ENCODE measurements around the gene EIF4B. TPM values are rescaled to one million over a fixed set of nuclear protein-coding genes. Genes with fewer than 3 reads are reported as not detected.

Gene EIF4B
- total and polyA plus RNA-seq, 2 experiments from 2014 or later, result 141 to 584 TPM

DNA sequence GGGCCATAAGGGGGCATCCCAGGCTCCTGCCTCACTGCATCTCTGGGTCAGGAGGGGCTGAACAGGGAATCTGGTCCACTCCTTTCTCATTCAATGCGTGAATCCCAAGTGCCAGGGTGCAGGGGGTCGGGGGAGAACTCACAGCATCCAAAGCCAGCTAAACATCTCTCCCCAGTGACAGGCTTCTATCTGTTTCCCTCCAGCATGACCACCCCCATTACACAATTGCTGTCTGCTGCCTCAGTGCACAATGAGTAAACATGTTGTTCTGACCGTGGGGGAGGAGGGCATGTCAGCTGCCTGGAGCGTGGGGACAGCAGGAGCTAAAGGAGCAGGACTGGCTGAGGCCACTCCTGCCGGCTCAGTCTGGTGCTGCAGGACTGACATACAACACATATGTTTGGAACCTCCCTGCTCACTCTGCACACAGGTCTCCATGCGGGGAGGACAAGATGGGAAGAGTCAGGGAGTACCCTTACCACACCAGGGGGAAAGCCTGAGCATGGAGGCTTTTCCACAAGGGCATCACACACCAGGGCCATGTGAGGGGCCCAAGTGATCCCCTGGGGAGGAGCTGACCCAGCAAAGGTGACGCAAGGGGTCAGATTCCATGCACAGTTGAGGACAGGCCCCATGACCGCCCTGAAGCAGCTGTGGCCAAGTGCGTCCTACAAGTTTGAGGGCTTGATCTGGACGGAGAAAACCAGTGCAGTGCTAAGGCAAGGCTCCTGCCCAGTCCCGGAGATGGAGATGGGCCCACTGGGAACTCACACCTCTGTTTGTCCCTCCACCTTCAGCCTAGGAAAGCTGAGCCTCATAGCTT is 45.0 kb downstream of the EIF4B start:
- H3K4me1 Mint-ChIP-seq, result peaks cover 47% of the 10 kb centered on the region
- Histone ChIP-seq H3K4me1 (ENCODE audit: insufficient read depth) (peaks cover 54% of the 10 kb centered on the region), H2AFZ (no peak overlapping the region), H3K9me2 (ENCODE audit: insufficient read depth) (no peaks in the 10 kb centered on the region), H3K36me3 (ENCODE audit: insufficient read depth) (no peaks in the 10 kb centered on the region), H4K20me1 (replicated peaks; ENCODE audit: insufficient read depth) (peaks cover 16% of the 10 kb centered on the region), H3F3A (replicated peaks; ENCODE audit: low read depth) (peaks cover 38% of the 10 kb centered on the region), H3K79me2 (replicated peaks; ENCODE audit: insufficient read depth) (peaks cover 16% of the 10 kb centered on the region; the same call in 1 of the 2 replicates), H3K4me3 (peak overlapping the region; percentile 64; the same call in 1 of the 2 replicates), H3K27ac (ENCODE audit: low read depth) (no peak overlapping the region), H3K27me3 (ENCODE audit: insufficient read depth) (peaks cover 1% of the 10 kb centered on the region; the same call in 1 of the 2 replicates), H3K4me2 (peak overlapping the region; percentile 89)
- H3K9me3 Mint-ChIP-seq, result no peaks in the 10 kb centered on the region; the same call in 2 of the 3 replicates
- ATAC-seq (no peak), DNase-seq (ENCODE audit: low spot score) (no peak)
- H3K27me3 Mint-ChIP-seq (ENCODE audit: insufficient read depth, low read depth, poor library complexity), result peaks cover 32% of the 10 kb centered on the region
- TF ChIP-seq, protein P1, sequence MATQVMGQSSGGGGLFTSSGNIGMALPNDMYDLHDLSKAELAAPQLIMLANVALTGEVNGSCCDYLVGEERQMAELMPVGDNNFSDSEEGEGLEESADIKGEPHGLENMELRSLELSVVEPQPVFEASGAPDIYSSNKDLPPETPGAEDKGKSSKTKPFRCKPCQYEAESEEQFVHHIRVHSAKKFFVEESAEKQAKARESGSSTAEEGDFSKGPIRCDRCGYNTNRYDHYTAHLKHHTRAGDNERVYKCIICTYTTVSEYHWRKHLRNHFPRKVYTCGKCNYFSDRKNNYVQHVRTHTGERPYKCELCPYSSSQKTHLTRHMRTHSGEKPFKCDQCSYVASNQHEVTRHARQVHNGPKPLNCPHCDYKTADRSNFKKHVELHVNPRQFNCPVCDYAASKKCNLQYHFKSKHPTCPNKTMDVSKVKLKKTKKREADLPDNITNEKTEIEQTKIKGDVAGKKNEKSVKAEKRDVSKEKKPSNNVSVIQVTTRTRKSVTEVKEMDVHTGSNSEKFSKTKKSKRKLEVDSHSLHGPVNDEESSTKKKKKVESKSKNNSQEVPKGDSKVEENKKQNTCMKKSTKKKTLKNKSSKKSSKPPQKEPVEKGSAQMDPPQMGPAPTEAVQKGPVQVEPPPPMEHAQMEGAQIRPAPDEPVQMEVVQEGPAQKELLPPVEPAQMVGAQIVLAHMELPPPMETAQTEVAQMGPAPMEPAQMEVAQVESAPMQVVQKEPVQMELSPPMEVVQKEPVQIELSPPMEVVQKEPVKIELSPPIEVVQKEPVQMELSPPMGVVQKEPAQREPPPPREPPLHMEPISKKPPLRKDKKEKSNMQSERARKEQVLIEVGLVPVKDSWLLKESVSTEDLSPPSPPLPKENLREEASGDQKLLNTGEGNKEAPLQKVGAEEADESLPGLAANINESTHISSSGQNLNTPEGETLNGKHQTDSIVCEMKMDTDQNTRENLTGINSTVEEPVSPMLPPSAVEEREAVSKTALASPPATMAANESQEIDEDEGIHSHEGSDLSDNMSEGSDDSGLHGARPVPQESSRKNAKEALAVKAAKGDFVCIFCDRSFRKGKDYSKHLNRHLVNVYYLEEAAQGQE (IDR thresholded peaks at IDR 0.05; ENCODE audit: unreplicated experiment), result no peak
- TF ChIP-seq EZH2phosphoT487 (IDR thresholded peaks at IDR 0.05; ENCODE audit: unreplicated experiment) (no peak), POLR2AphosphoS5 (IDR thresholded peaks at IDR 0.05; ENCODE audit: low read depth) (no peak), ZNF331 (CRISPR knock-in tag; IDR thresholded peaks at IDR 0.05; ENCODE audit: low read depth) (no peak), STAT1 (IDR thresholded peaks at IDR 0.05; ENCODE audit: unreplicated experiment) (no peak), NANOG (IDR thresholded peaks at IDR 0.05; ENCODE audit: borderline replicate concordance) (no peak), JUNB (IDR thresholded peaks at IDR 0.05; ENCODE audit: unreplicated experiment) (no peak), ZNF114 (CRISPR knock-in tag; IDR thresholded peaks at IDR 0.05) (no peak), CREB1 (CRISPR knock-in tag; IDR thresholded peaks at IDR 0.05; ENCODE audit: low read depth) (no peak), EZH2 (IDR thresholded peaks at IDR 0.05; ENCODE audit: low read depth, unreplicated experiment) (no peak)
- TF ChIP-seq, protein P2, sequence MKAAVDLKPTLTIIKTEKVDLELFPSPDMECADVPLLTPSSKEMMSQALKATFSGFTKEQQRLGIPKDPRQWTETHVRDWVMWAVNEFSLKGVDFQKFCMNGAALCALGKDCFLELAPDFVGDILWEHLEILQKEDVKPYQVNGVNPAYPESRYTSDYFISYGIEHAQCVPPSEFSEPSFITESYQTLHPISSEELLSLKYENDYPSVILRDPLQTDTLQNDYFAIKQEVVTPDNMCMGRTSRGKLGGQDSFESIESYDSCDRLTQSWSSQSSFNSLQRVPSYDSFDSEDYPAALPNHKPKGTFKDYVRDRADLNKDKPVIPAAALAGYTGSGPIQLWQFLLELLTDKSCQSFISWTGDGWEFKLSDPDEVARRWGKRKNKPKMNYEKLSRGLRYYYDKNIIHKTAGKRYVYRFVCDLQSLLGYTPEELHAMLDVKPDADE (IDR thresholded peaks at IDR 0.05), result no peak
- TF ChIP-seq, protein P3, sequence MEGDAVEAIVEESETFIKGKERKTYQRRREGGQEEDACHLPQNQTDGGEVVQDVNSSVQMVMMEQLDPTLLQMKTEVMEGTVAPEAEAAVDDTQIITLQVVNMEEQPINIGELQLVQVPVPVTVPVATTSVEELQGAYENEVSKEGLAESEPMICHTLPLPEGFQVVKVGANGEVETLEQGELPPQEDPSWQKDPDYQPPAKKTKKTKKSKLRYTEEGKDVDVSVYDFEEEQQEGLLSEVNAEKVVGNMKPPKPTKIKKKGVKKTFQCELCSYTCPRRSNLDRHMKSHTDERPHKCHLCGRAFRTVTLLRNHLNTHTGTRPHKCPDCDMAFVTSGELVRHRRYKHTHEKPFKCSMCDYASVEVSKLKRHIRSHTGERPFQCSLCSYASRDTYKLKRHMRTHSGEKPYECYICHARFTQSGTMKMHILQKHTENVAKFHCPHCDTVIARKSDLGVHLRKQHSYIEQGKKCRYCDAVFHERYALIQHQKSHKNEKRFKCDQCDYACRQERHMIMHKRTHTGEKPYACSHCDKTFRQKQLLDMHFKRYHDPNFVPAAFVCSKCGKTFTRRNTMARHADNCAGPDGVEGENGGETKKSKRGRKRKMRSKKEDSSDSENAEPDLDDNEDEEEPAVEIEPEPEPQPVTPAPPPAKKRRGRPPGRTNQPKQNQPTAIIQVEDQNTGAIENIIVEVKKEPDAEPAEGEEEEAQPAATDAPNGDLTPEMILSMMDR (conservative IDR thresholded peaks at IDR 0.05; ENCODE audit: low read depth in 2 of 2), result no peak
- TF ChIP-seq, protein P4, sequence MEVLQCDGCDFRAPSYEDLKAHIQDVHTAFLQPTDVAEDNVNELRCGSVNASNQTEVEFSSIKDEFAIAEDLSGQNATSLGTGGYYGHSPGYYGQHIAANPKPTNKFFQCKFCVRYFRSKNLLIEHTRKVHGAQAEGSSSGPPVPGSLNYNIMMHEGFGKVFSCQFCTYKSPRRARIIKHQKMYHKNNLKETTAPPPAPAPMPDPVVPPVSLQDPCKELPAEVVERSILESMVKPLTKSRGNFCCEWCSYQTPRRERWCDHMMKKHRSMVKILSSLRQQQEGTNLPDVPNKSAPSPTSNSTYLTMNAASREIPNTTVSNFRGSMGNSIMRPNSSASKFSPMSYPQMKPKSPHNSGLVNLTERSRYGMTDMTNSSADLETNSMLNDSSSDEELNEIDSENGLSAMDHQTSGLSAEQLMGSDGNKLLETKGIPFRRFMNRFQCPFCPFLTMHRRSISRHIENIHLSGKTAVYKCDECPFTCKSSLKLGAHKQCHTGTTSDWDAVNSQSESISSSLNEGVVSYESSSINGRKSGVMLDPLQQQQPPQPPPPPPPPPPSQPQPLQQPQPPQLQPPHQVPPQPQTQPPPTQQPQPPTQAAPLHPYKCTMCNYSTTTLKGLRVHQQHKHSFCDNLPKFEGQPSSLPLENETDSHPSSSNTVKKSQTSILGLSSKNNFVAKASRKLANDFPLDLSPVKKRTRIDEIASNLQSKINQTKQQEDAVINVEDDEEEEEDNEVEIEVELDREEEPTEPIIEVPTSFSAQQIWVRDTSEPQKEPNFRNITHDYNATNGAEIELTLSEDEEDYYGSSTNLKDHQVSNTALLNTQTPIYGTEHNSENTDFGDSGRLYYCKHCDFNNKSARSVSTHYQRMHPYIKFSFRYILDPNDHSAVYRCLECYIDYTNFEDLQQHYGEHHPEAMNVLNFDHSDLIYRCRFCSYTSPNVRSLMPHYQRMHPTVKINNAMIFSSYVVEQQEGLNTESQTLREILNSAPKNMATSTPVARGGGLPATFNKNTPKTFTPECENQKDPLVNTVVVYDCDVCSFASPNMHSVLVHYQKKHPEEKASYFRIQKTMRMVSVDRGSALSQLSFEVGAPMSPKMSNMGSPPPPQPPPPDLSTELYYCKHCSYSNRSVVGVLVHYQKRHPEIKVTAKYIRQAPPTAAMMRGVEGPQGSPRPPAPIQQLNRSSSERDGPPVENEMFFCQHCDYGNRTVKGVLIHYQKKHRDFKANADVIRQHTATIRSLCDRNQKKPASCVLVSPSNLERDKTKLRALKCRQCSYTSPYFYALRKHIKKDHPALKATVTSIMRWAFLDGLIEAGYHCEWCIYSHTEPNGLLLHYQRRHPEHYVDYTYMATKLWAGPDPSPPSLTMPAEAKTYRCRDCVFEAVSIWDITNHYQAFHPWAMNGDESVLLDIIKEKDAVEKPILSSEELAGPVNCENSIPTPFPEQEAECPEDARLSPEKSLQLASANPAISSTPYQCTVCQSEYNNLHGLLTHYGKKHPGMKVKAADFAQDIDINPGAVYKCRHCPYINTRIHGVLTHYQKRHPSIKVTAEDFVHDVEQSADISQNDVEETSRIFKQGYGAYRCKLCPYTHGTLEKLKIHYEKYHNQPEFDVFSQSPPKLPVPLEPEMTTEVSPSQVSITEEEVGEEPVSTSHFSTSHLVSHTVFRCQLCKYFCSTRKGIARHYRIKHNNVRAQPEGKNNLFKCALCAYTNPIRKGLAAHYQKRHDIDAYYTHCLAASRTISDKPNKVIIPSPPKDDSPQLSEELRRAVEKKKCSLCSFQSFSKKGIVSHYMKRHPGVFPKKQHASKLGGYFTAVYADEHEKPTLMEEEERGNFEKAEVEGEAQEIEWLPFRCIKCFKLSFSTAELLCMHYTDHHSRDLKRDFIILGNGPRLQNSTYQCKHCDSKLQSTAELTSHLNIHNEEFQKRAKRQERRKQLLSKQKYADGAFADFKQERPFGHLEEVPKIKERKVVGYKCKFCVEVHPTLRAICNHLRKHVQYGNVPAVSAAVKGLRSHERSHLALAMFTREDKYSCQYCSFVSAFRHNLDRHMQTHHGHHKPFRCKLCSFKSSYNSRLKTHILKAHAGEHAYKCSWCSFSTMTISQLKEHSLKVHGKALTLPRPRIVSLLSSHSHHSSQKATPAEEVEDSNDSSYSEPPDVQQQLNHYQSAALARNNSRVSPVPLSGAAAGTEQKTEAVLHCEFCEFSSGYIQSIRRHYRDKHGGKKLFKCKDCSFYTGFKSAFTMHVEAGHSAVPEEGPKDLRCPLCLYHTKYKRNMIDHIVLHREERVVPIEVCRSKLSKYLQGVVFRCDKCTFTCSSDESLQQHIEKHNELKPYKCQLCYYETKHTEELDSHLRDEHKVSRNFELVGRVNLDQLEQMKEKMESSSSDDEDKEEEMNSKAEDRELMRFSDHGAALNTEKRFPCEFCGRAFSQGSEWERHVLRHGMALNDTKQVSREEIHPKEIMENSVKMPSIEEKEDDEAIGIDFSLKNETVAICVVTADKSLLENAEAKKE (CRISPR knock-in tag; IDR thresholded peaks at IDR 0.05), result no peak
- peak overlapping the region; percentile 66 for H3K4me3 Mint-ChIP-seq
- no peak overlapping the region for H3K27ac Mint-ChIP-seq
- H3K36me3 Mint-ChIP-seq (ENCODE audit: low read depth), result peaks cover 18% of the 10 kb centered on the region
